Frontal cortex (tissue), 4 donors: ENCODE results near the gene LCA5L. TPM values are rescaled to one million over a fixed set of nuclear protein-coding genes. Genes with fewer than 3 reads are reported as not detected.
A peak's percentile ranks its signal among the peaks of the same experiment; 100 is the strongest.

Experiments used
- DNase-seq, 2 donors: peaks; one replicate each; pipeline ENCODE4 v3.0.0; 2012; ENCODE audit warnings: low spot score in 2 of 2
- FAIRE-seq: peaks from 2 replicates; lab custom pipeline; 2012; peaks lifted over from hg19 to GRCh38; lab: Jason Lieb, UNC
- total RNA-seq: library from RNA; depleted of rRNA; stranded (reverse); fragments of >200 nt; gene quantifications from one replicate; pipeline ENCODE4 v1.2.3, GENCODE V29; 2014
- donor health status: control.
- donor health status: control.
- donor health status: control.

The LCA5L gene
- under 0.01 TPM for total RNA-seq

DNA sequence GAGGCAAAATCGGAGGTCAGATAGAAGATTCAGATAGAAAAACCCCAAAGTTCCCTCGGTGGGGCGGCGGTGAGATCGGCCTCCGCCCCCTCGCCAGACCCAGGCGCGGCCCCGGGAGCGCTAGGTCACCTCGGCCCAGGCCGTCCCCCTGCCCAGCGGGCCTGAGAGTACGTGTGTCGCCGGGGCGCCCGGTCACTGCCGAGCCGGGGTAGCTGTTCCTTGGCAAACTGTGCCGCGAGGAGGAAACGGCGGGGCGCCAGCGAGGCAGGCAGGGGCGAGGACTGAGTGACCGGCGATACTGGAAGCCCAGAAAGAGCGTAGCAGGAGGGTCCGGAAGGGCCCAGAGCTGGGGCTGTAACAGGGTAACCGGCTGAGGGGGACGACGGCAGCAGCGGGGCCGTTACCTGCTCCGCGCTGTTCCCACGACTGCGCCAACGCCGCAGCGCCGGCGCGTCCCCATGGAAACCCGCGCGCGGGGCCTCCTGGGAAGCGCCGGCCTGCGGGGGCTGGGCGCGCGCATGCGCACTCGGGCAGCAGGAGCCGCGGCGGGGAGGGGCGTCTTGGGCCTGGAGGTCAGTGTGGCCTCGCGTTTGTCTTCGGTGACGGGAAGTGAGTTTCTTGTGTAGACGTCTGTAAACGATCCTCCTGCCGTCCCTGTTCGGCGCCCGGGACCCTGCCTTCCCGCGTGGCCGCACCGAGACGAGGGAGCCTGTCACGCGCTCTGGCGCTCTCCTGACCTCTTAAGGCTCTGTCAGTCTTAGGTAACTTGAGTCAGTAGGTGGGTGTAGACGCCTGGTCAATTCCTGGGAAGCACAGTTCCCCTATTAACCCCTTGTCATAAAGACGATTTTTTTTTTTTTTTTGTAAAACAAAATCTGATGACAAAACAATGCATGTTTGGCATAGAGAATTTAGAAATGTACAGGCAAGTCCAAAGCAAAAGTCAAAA, at the start of gene LCA5L:
Gene LCA5L, minus strand, starts transcription at position 458 of the 949 bp plus-strand sequence. CDS start 17,285 bp downstream, outside the sequence.
- DNase-seq, result peak; percentile 91 to 94
- FAIRE-seq, result no peak

DNA sequence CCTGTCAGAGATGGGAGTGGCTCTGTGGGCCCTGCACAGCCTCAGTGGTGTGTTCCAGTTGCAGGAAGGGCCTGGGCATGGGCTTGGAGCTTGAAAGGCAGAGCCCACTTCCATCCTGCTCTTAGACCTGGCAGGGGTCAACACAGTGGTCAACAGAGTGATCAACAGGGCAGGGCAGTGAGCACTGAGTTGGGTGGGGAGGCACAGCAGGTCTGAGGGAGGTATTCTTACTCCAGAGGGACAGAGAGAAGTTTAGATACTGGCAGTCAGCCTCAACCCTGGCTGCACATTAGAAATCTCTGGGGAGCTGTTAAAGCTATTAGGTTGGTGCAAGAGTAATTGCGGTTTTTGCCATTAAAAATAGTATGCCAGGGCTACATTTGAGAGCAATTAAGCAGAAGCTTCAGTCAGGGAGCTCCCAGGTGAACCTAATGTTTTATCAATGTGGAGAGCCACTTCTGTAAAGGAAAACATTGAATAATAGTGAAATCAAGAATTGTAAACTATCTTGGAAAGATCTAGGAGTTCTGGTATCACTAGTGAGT, 43.9 kb upstream of the LCA5L start:
- DNase-seq (no peak), FAIRE-seq (no peak)

DNA sequence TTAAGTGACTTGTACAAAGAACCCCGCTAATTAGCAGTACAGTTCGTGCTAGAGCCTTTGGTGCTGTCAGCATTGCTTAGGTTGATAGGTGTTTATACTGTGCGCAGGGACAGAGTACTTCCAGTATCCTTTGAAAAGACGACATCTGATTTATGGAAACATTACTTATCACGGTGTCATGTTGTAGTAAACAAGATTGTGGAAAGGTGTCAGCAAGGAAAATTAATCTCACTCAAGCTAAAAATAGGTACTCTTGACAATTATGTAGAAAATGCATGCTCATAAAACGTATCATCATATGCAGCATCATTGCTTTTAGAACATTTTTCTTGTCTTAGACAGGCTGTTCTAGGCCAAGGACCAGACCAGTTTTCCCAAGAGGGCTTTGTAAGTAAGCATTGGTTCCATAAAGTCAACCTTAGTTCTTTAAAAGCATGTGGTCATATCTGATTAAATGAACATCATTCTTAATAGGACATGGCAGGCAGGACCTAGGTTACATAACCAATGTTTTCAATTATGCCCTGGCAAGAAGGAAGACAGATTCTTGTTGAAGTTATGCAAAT, 39.2 kb upstream of the LCA5L start:
- no peak for FAIRE-seq
- DNase-seq, result no peak

DNA sequence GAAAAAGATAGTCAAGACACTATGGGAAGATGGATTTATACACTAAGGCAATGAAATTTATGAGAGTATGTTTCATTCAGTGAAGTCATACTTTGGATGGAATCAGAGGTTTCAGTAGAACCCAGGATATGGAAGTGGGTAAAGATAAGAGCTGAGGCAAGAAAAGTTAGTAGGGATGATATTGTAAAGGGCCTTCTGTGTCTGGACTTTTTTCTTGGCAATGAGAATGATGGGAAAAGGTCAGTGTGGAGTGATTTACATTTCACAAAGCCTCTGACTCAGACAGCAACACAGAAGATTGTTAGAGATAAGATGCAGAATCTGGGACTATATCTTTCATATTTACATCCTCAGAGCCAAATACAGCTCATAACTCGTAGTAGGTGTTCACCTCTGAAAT, 38.3 kb upstream of the LCA5L start:
- DNase-seq (no peak), FAIRE-seq (no peak)

DNA sequence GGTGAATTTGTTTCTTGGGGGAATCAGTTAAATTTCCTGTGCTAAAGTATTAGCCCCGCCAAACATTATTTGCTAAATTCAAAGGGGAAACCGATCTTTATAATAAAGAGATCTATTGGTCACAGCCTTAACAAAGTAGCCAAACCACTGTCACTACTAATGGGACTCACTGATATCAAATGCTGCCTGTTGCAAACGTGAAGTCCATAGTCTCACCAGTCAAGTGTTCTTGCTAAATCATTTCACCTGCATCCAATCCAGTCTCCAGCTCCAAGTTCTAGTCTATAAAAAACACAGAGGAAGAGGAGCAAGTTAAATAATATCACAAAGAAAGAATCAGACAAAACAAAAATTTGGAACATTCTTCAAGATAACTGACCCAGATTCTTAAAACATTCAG, 36.3 kb upstream of the LCA5L start:
- DNase-seq (no peak), FAIRE-seq (no peak)

DNA sequence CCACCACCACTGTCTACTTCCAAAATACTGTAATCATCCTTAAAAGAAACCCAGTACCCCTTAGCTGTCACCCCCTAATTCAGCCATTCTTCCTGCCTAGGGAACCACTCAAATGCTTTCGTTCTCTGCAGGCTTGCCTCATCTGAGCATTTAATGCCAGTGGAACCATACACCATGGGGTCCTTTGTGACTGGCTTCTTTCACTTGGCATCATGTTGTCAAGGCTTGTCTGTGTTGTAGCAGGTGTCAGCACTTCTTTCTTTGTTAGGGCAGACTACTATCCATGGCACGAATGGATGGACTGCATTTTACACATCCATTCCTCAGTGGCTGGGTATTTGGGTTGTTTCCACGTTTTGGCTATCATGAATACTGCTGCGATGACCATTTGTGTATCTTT, 34.7 kb upstream of the LCA5L start:
- DNase-seq, result no peak
- FAIRE-seq, result no peak

DNA sequence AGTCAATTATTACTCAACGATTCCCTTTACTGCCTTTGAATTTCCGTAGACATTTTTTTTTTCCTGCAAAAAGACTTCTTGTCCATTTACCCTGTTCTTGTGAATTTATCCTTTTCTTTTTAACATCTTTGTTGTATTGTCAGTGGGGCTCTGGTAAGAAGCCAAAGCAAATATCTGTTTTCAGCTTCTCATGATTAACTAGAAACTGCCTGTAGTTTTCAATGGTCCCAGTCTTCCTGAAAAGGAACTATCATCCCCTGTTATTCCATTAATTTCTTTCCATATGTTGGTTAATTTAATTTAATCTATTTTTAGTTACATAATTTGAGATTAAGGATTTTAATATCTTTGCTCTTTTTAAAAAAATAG, 34.2 kb upstream of the LCA5L start:
- DNase-seq (no peak), FAIRE-seq (no peak)

DNA sequence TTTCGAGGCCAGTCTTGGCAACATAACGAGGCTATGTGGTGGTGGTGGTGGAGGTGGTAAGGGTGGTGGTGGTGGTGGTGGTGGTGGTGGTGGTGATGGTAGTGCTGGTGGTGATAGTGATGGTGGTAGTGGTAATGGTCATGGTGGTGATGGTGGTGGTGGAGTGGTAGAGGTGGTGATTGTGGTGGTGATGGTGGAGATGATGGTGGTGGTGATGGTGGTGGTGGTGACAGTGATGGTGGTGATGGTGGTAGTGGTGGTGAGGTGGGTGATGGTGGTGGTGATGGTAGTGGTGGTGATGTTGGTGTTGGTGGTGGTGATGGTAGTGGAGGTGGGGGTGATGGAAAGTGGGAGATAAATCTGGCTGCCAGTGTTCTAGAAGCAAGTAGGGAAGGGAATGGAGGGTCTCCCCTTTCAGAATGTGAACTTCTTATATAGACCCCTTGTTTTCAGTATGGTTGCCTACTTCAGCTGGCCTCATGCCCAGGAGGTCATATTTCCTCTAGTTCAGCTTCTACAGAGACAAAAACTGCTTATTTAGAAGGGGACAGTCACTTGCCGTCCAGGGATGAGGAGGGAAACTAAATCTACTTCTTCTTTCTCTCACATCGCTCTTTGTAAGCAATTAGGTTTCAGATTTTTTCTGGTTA, 33.7 kb upstream of the LCA5L start:
- FAIRE-seq (no peak), DNase-seq (no peak)

DNA sequence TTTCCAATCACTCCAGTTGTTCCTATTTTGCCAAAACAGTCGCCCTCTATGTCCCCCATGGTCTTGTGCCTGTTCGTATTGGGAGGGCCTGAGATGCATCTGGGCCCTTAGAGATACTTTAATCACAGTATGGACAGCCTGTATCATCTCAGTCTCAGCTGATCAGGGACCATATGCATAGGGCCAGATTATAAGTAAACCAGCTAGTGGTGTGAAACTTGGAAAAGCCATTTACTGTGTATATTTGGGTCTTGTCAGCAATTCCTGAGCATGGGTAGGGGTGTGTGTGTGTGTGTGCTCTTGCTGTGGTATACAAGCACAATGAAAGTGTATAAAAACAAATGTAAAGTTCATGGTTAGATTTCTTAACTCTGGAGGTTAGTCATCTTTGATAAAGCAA, 29.0 kb upstream of the LCA5L start:
- FAIRE-seq, result no peak
- no peak for DNase-seq

DNA sequence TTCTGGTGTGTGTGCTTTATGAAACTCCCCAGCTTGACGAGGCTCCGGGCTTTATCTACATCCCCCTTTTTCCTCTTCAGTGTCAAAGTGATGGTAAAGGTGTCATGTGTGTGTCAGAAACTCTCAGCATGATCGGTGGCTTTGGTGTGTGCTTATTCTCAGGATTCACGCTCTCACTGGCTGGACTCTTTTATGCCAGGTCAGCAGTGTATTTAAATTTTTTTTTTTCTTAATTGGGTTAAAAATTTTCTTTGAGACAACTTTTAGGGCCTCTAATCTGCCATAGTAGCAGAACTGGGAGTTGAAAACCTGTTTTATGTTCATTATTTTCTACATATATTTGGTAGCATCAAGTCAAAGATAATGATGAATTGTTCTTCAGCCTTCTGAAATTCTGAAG, 27.2 kb upstream of the LCA5L start:
- FAIRE-seq (no peak), DNase-seq (no peak)

DNA sequence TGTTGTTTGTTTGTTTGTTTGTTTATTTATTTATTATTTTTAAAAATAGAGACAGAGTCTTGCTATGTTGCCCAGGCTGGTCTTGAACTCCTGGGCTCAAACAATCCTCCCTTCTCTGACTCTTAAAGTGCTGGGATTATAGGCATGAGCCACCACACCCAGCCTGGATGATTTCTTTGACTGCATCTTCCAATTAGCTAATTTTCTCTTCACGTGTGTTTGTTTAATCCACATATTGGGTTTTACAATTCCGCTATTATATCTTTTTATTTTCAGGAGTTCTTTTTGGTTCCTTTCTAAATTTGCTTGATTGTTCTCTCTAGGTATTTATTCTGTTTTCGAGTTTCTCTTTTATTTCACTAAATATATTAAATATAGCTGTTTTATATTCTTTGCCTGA, 26.0 kb upstream of the LCA5L start:
- FAIRE-seq (no peak), DNase-seq (no peak)

DNA sequence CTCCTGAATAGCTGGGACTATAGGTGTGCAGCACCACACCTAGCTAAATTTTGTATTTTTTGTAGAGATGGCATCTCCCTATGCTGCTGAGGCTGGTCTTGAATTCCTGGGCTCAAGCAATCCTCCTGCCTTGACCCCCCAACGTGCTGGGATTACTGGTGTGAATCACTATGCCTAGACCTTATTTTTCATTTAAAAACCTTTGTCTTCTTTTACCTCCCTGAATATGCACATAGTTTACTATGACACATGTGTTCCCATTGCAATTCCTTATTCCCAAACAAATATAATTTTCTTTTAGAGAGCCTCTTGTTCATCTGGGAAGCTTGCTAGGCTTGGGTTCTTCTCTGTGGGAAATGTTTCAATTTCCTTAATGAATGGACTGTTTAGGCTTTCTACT, 23.0 kb upstream of the LCA5L start:
- FAIRE-seq, result no peak
- DNase-seq, result no peak

DNA sequence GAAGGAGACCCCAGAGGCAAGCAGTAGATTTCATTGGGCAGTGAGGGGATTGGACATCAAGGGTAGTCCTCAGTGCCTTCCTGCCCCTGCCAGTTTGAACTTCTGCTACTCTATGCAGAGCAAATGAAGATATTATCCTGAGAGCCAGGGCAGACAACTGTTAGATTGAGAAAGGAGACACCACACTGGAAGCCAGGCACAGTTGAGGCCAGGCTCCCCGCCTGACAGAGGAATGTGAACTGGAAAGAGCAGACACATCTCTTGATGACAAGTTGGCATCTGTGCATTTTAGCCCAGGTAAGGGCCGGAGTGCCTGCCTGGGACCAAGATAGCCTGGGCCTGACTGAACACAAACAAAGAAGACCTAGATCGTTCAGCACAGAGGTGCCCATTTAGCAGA, 22.2 kb upstream of the LCA5L start:
- FAIRE-seq (no peak), DNase-seq (no peak)

DNA sequence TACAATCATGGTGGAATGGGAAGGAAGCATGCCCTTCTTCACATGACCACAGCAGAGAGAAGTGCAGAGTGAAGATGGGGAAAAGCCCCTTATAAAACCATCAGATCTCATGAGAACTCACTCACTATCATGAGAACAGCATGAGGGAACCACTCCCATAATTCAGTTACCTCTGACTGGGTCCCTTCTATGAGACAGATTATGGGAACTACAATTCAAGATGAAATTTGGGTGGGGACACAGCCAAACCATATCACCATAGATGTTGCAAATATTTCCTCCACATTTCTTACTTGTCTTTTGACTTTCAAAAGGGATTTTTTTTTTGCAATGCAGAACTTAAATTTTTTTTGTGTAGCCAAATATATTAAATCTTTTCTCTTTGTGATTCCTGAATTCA, 21.0 kb upstream of the LCA5L start:
- FAIRE-seq, result no peak
- no peak for DNase-seq

DNA sequence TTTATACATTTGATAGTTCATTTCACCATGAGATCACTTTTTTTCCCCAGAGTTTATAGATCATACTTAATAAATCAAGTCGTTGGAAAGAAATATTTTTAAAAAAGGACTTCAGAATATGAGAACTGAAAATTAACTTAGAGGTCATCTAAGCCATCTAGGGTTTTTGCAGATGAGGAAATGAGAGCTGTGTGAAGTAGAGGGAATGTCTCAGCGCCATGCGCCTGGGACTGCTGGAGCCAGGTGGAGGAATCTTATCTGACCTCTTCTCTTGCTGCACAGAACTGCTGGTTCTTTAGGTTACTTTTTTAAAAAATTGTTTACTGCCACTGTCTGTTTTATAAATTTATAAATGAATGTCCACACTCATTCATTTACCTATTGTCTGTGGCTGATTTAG, 17.7 kb upstream of the LCA5L start:
- FAIRE-seq, result no peak
- DNase-seq, result no peak

DNA sequence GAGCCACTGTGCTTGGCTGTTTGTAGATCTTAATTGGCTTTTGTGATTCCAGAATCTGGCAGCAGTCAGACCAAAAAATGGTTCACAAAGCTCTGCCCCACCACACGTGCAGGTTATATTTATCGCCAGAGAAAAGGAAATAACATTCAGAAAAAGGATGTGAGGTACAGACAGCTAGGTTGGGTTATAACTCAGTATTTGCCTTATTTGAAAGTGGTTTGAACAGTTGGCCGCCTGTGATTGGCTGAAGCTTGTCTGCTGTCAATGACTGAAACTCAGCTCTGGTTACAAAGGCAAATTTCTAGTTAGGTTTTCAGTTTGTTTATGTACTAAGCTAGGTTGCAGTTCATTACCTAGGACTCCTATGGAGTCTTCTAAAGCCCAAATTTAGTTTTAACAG, 15.8 kb upstream of the LCA5L start:
- no peak for FAIRE-seq
- DNase-seq, result no peak

DNA sequence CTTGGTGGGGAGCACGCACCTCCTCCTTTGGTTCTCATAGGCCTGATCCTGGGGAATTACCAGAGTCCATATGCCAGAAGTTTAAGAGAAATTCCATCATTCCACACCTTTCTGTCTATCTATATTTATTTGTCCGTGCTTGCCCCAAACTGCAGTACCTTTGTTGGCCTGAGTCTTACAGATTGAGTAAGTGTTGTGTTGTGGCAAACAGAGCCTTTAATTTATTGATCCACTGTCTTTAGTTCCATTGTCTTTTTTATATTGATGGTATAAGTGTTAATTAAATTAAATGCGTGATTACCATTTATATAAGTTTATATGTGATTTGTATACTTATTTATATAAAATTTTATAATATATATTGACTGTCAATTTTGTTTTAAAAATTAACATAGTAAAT, 11.1 kb upstream of the LCA5L start:
- FAIRE-seq (no peak), DNase-seq (no peak)

DNA sequence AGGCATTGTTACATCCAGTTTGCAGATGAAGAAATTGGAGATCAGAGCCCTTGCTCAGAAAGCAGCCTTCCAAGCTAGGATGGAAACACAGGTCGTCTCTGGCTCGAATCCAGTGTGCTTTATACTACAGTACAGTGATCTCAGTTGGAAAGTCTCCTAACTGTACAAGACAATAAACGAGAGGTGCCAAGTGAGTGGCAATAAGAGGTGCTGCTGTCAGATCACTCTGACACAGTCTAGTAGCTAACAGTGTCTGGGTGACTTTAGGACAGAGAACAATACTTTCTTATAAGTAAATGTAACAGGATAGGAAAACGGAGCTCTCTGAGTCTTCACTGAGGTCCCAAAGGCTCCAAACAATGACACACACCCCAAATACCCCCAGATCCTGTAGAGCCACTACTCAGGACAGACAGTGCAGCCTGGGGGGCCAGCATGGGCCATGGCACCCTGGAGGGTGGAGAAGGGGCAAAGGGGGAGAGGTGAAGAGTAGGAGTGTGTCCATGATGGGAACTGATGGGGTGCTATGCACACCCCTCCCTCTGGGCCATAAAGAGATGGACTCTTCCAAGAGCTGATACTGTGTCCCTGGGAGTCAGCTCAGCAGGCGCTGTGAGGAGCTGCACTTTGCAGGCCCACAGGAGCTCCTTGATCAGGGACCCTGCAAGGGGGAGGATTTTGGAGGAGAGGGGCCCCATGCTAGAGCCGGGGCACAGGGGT, 9.5 kb upstream of the LCA5L start:
- no peak for FAIRE-seq

DNA sequence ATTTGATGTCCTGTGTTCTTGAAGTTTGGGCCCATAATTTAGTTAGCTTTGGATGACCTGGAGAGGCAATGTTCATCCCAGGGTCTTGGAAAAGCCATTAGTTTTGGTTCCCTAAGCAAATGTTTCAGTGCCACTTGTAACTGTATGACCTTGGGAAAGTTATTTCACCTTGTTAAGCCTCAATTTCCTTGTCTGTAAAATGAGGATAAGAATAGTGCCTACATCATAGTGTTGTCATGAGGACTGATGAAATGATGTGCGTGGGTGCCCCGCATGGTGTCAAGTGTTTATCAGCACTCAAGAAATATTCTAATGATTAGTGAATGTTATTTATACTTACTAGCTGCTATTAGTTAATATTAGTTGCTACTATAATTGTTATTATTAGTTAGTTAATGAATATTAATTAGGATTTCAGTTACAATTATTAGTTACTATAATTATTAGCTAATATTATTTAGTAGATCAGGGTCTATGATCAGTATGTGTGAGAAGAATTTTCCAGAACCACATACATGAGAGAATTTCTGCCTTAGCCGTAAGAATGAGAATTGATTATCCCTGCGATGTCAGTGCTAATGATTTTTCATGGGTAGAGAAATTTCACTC, 8.1 kb upstream of the LCA5L start:
- DNase-seq (no peak), FAIRE-seq (no peak)

More for the DNA sequence above, 9.5 kb upstream of the LCA5L start:
- no peak for DNase-seq

DNA sequence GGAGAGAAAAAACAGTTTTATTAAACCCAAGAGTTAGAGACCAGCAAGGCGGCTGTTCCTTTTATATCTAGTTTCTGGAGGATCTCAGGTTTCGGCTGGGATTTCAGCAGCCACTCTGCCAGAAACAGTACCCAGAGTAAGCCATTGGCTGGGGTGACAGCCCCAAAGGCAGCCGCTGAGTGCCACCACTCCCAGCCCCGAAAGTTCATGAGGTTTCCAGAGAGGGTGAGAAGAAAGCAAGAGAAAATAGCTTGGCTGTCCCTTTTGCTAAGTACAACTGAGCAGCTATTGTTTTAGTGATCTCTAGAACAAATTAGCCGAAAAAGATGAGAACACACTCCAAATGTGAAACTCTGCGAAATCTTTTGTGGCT, 7.4 kb upstream of the LCA5L start:
- FAIRE-seq (no peak), DNase-seq (no peak)
